Calu3 (cell line): ENCODE data around the gene ACSS2. TPM values are rescaled to one million over a fixed set of nuclear protein-coding genes. Genes with fewer than 3 reads are reported as not detected.

Experiments used
- BruUV-seq: library from RNA; stranded (reverse); fragments of 400-500 nt; replicated peaks from 2 replicates; lab custom pipeline; 2021; lab: Mats Ljungman, UMichigan
- CTCF ChIA-PET: fragments of 300-600 bp; sonication (Branson Sonifier 250); formaldehyde crosslinking; loops from one replicate; lab custom pipeline; 2022; ENCODE audit warnings: antibody characterized with exemption; lab: Charles Lee
- DNase-seq: peaks from one replicate; pipeline ENCODE4 v3.0.0; 2022
- H3K27ac Mint-ChIP-seq: one replicate; pipeline ENCODE4 v1.8.0; 2022; ENCODE audit warnings: mixed read lengths; ENCODE audit not compliant: unreplicated experiment
- H3K27me3 Mint-ChIP-seq: one replicate; pipeline ENCODE4 v1.8.0; 2022; ENCODE audit warnings: mixed read lengths; ENCODE audit not compliant: unreplicated experiment
- H3K36me3 Mint-ChIP-seq: one replicate; pipeline ENCODE4 v1.8.0; 2022; ENCODE audit warnings: mild to moderate bottlenecking, moderate library complexity, mixed read lengths; ENCODE audit not compliant: insufficient read depth, unreplicated experiment
- H3K4me1 Mint-ChIP-seq: one replicate; pipeline ENCODE4 v1.8.0; 2022; ENCODE audit warnings: mild to moderate bottlenecking, low read depth, mixed read lengths; ENCODE audit not compliant: unreplicated experiment
- H3K4me3 Mint-ChIP-seq: one replicate; pipeline ENCODE4 v1.8.0; 2022; ENCODE audit warnings: mild to moderate bottlenecking, low read depth, moderate library complexity, mixed read lengths; ENCODE audit not compliant: unreplicated experiment
- H3K9me3 Mint-ChIP-seq: one replicate; pipeline ENCODE4 v1.8.0; 2022; ENCODE audit warnings: low read depth, mixed read lengths; ENCODE audit not compliant: unreplicated experiment
- CTCF ChIP-seq: fragments of 200-600 bp; IDR thresholded peaks from one replicate; pipeline ENCODE4 v1.8.0; 2022; ENCODE audit warnings: antibody characterized with exemption; ENCODE audit not compliant: unreplicated experiment
- intact Hi-C: fragments of 100-400 bp; cut with micrococcal nuclease; formaldehyde crosslinking; loops from one replicate; pipeline ENCODE4 v1.10.0; 2022; ENCODE audit not compliant: unreplicated experiment
- total RNA-seq: library from RNA; stranded (reverse); gene quantifications from 2 replicates; pipeline ENCODE4 v1.2.3, GENCODE V29; 2022

The ACSS2 gene
- total RNA-seq, 1 experiment from 2014 or later, result 34.9 TPM

GRCh38 chr20:34956041-34956458 is 79.6 kb downstream of the ACSS2 start:
- CTCF ChIA-PET, result interaction anchor here (0.5 to 4.8 kb wide), 8 partner anchors 29 to 595 kb away, joined by 3 to 107 read pairs (median 3); partner anchors contain the start of genes ACSS2 and GGT7
- H3K36me3 Mint-ChIP-seq, result peaks cover 16% of the 10 kb centered on the region
- intact Hi-C loops, result loop anchor here (1.0 kb wide), 1 partner anchor 82 kb away; no protein-coding TSS in a partner anchor
- H3K4me1 Mint-ChIP-seq, result peaks cover 21% of the 10 kb centered on the region
- H3K9me3 Mint-ChIP-seq, result no peaks in the 10 kb centered on the region
- no peak for TF ChIP-seq CTCF
- H3K27ac Mint-ChIP-seq, result peak overlapping the region; percentile 86
- BruUV-seq, result TSS peak; percentile 55
- DNase-seq, result no peak
- no peaks in the 10 kb centered on the region for H3K27me3 Mint-ChIP-seq
- peak overlapping the region; percentile 95 for H3K4me3 Mint-ChIP-seq

- Mint-ChIP-seq H3K36me3 (peaks cover 16% of the 10 kb centered on the region), H3K27ac (no peak overlapping the region), H3K4me1 (peaks cover 21% of the 10 kb centered on the region), H3K27me3 (no peaks in the 10 kb centered on the region), H3K4me3 (no peak overlapping the region), H3K9me3 (no peaks in the 10 kb centered on the region)
- CTCF ChIA-PET, result interaction anchor here (0.6 to 4.8 kb wide), 5 partner anchors 12 to 145 kb away, joined by 3 to 107 read pairs (median 4); partner anchors contain the start of genes ACSS2 and GGT7
- no TSS peak for BruUV-seq
- DNase-seq, result no peak
- intact Hi-C loops, result loop anchor here (1.0 kb wide), 1 partner anchor 83 kb away; no protein-coding TSS in a partner anchor
- no peak for TF ChIP-seq CTCF
Observed at GRCh38 chr20:34956751-34957472, 80.5 kb downstream of the ACSS2 start.

GRCh38 chr20:34964486-34964885 is 88.1 kb downstream of the ACSS2 start:
- intact Hi-C loops, result no loop called here
- H3K4me3 Mint-ChIP-seq, result no peak overlapping the region
- no peaks in the 10 kb centered on the region for H3K4me1 Mint-ChIP-seq
- no peaks in the 10 kb centered on the region for H3K9me3 Mint-ChIP-seq
- CTCF ChIA-PET, result no interaction called here
- H3K36me3 Mint-ChIP-seq, result no peaks in the 10 kb centered on the region
- H3K27me3 Mint-ChIP-seq, result peaks cover 12% of the 10 kb centered on the region
- no TSS peak for BruUV-seq
- no peak for DNase-seq
- no peak for TF ChIP-seq CTCF
- H3K27ac Mint-ChIP-seq, result no peak overlapping the region

GRCh38 chr20:34965051-34965450 is 88.6 kb downstream of the ACSS2 start:
- DNase-seq, result no peak
- Mint-ChIP-seq H3K4me1 (no peaks in the 10 kb centered on the region), H3K27me3 (peaks cover 12% of the 10 kb centered on the region), H3K4me3 (no peak overlapping the region), H3K27ac (no peak overlapping the region), H3K36me3 (no peaks in the 10 kb centered on the region), H3K9me3 (no peaks in the 10 kb centered on the region)
- TF ChIP-seq CTCF, result no peak
- intact Hi-C loops, result no loop called here
- CTCF ChIA-PET, result no interaction called here
- no TSS peak for BruUV-seq
